ENCODE results near the gene AFMID. TPM values are rescaled to one million over a fixed set of nuclear protein-coding genes. Genes with fewer than 3 reads are reported as not detected.

The AFMID gene
- total RNA-seq, 1 donor: 45.1 TPM

DNA sequence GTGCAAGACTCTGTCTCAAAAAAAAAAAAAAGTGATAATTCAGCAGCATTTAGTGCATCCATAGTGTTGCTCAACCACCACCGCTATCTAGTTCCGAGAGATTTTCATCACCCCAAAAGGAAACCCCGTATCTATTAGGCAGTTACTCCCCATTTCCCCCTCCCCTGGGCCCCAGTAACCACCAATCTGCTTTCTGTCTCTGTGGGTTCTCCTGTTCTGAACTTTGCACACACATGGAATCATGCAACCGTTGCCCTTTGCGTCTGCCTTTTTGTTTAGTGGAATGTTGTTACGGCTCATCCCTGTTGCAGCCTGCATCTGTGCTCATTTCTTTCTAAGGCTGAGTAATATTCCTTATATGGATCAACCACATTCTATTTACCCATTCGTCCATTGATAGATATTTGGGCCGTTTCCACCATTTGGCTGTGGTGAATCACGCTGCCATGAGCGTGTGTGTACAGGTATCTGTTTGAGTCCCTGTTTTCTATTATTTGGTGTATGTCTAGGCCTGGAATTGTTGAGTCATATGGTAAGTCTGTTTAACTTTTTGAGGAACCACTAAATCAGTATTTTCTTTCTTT, 27.5 kb upstream of the AFMID start:
- peak; percentile 23 for DNase-seq (ENCODE audit: low read depth)
- TF ChIP-seq, protein P1, sequence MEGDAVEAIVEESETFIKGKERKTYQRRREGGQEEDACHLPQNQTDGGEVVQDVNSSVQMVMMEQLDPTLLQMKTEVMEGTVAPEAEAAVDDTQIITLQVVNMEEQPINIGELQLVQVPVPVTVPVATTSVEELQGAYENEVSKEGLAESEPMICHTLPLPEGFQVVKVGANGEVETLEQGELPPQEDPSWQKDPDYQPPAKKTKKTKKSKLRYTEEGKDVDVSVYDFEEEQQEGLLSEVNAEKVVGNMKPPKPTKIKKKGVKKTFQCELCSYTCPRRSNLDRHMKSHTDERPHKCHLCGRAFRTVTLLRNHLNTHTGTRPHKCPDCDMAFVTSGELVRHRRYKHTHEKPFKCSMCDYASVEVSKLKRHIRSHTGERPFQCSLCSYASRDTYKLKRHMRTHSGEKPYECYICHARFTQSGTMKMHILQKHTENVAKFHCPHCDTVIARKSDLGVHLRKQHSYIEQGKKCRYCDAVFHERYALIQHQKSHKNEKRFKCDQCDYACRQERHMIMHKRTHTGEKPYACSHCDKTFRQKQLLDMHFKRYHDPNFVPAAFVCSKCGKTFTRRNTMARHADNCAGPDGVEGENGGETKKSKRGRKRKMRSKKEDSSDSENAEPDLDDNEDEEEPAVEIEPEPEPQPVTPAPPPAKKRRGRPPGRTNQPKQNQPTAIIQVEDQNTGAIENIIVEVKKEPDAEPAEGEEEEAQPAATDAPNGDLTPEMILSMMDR (IDR thresholded peaks at IDR 0.05; ENCODE audit: insufficient read depth, low read length): no peak
- no peak overlapping the region for H3K4me3 ChIP-seq (ENCODE audit: low read depth, low read length)

DNA sequence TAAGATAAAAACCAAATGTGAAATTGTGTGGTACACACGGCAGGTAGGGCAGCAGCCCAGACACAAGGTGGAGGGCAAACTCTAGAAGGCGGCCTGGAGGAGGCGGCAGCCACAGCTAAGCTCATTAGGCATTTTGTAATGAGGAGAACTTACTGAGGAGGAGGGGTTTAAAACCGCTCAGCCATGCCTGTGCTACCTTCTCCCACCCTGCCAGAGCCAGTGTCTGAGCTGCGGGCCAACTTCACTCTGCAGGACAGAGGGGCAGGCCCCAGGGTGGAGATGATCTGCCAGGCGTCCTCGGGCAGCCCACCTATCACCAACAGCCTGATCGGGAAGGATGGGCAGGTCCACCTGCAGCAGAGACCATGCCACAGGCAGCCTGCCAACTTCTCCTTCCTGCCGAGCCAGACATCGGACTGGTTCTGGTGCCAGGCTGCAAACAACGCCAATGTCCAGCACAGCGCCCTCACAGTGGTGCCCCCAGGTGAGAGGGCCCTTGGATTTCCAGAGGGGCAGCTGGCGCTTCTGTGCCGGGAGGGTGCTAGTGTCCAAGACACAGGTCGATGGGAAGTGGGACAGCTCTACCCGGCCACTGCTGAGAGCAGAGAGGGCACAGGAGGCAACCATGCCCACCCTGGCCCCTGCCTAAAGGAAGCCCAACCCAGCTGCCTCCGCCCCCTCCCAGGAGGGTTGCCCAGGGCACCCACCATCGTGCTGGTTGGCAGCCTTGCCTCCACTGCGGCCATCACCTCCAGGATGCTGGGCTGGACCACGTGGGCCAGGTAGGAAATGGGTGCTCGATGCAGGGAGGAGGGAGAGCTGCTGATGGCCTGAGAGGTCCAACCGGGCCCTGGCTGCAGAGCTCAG, 23.0 kb upstream of the AFMID start:
- H3K4me3 ChIP-seq (ENCODE audit: low read depth, low read length): no peak overlapping the region
- TF ChIP-seq, protein P1 (IDR thresholded peaks at IDR 0.05; ENCODE audit: insufficient read depth, low read length): no peak
- no peak for DNase-seq (ENCODE audit: low read depth)

DNA sequence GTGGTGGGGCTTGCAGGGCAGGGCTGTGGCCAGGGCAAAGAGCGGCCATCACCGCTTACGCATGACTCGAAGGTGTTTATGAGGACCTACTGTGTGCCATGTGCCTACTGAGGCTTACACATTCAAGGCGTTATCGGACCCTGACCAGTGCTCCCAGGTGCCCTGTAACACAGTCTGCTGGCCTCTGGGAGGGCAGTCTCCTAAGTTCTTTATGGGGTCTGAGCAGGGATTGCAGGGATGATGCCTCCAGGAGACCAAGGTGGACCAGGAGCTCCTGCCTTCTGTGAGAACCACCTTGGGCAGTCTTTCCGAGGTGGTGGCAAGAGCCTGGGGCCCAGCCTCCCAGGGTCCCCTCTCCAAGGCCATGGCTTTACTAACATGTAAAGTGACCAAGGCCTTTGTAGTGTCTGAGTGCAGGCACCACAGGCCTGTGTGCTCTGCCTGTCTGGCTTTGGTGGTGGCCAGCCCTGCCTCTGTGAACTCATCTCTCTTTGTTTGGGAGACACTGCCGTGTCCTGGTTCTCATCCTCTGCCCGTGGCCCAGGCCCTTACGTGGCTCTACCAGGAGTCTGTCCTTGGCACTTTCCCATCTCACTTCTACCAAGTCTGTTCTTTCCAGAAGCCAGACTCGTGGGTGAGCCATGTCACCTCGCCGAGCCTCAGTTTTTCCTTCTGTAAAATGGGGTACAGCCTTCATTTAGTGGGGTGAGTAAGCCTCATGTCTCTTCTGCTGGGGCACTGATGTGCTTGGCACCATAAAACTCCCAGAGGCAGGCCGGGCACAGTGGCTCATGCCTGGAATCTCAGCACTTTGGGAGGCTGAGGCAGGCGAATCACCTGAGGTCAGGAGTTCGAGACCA, 22.2 kb upstream of the AFMID start:
- no peak for DNase-seq (ENCODE audit: low read depth)
- no peak overlapping the region for H3K4me3 ChIP-seq (ENCODE audit: low read depth, low read length)
- TF ChIP-seq, protein P1 (IDR thresholded peaks at IDR 0.05; ENCODE audit: insufficient read depth, low read length): no peak

DNA sequence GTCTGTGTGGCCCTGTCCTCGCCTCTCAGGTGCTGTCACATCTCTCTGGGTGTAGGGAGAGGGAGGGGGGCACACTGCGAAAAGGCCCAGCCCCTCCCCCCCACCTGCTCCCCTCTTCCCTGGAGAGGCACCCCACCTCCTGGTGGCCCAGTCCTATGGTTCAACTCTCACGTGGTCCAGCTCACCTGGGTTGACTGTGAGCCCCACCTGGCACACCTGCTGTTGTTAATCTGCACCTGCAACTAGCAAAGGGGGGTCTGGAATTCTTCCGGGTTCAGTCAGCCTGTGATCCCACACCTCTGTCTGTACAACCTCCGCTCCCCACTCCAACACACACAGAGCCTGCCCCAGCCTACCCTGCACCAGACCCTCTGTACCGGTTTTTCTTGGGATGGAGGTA, 20.7 kb upstream of the AFMID start:
- TF ChIP-seq, protein P1 (IDR thresholded peaks at IDR 0.05; ENCODE audit: insufficient read depth, low read length): no peak
- no peak for DNase-seq (ENCODE audit: low read depth)
- H3K4me3 ChIP-seq (ENCODE audit: low read depth, low read length): no peak overlapping the region

DNA sequence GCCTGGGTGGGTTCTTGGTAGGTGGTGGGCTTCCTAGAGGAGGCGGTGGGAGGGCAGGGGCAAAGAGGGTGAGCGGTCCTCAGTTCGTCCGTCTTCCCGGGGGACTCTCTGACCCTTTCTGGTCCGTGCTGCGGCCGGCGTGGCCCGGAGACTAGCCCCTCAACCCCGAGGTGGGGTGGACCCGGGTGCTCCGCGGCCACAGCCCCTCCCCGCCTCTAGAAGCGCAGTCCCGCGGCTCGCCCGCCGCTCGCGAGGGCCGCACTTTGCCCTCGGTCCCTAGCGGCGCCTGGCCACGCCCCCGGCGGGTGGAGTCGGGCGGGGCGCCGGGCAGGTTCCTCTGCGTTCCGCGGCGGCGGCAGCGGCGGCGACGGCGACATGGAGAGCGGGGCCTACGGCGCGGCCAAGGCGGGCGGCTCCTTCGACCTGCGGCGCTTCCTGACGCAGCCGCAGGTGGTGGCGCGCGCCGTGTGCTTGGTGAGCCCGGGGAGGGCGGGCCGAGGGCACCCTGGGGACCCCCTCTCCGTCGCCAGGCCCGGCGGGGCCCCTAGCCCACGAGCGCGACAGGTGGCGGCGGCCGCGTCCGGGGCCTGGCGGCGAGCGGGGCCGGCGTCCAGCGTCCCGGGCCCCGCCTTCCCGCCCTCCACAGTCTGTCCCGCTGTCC, 18.8 kb upstream of the AFMID start, which contains the start of gene SYNGR2:
TSS of gene SYNGR2 (plus strand) at position 340 of the 661 bp plus-strand sequence. CDS start at position 376, 36 bp downstream.
- no peak for DNase-seq (ENCODE audit: low read depth)
- peak within 1 kb of the TSS; percentile 60 for H3K4me3 ChIP-seq (ENCODE audit: low read depth, low read length)
- TF ChIP-seq, protein P1 (IDR thresholded peaks at IDR 0.05; ENCODE audit: insufficient read depth, low read length): no peak

Data from fibroblast of the aortic adventitia (primary cell).